Ishikawa (cell line): ENCODE results near the gene TF.

Experiments used
- CEBPB ChIP-seq: IDR thresholded peaks from 2 replicates; pipeline ENCODE4 v1.6.1; 2012
- CREB1 ChIP-seq: IDR thresholded peaks from 2 replicates; pipeline ENCODE4 v1.6.1; 2012; ENCODE audit warnings: low read depth
- EGR1 ChIP-seq: IDR thresholded peaks from 2 replicates; pipeline ENCODE4 v1.6.1; 2012
- EP300 ChIP-seq: IDR thresholded peaks from 2 replicates; pipeline ENCODE4 v1.6.1; 2012; ENCODE audit warnings: borderline replicate concordance
- FOXM1 ChIP-seq: IDR thresholded peaks from 2 replicates; pipeline ENCODE4 v1.6.1; 2012; ENCODE audit warnings: low read depth, borderline replicate concordance
- MAX ChIP-seq: IDR thresholded peaks from 2 replicates; pipeline ENCODE4 v1.6.1; 2012
- RAD21 ChIP-seq: IDR thresholded peaks from 2 replicates; pipeline ENCODE4 v1.6.1; 2012; ENCODE audit warnings: low read depth
- TAF1 ChIP-seq: IDR thresholded peaks from 2 replicates; pipeline ENCODE4 v1.6.1; 2012; ENCODE audit warnings: low read depth, mild to moderate bottlenecking
- TCF12 ChIP-seq: IDR thresholded peaks from 2 replicates; pipeline ENCODE4 v1.6.1; 2012; ENCODE audit warnings: low read depth
- TEAD4 ChIP-seq: IDR thresholded peaks from 2 replicates; pipeline ENCODE4 v1.6.1; 2012
- USF1 ChIP-seq: IDR thresholded peaks from 2 replicates; pipeline ENCODE4 v1.6.1; 2012
- YY1 ChIP-seq: IDR thresholded peaks from 2 replicates; pipeline ENCODE4 v1.6.1; 2012; ENCODE audit warnings: low read depth
- ZBTB7A ChIP-seq: IDR thresholded peaks from 2 replicates; pipeline ENCODE4 v1.6.1; 2012; ENCODE audit warnings: low read depth
- TF ChIP-seq, protein P1 (sequence below): IDR thresholded peaks from 2 replicates; pipeline ENCODE4 v1.6.1; 2012; ENCODE audit warnings: low read depth, mild to moderate bottlenecking

- no peak for TF ChIP-seq ZBTB7A
- no peak for TF ChIP-seq CREB1
- TF ChIP-seq RAD21 = no peak
- TF ChIP-seq FOXM1 = no peak
- TF ChIP-seq YY1 = no peak
- TF ChIP-seq, protein P1, sequence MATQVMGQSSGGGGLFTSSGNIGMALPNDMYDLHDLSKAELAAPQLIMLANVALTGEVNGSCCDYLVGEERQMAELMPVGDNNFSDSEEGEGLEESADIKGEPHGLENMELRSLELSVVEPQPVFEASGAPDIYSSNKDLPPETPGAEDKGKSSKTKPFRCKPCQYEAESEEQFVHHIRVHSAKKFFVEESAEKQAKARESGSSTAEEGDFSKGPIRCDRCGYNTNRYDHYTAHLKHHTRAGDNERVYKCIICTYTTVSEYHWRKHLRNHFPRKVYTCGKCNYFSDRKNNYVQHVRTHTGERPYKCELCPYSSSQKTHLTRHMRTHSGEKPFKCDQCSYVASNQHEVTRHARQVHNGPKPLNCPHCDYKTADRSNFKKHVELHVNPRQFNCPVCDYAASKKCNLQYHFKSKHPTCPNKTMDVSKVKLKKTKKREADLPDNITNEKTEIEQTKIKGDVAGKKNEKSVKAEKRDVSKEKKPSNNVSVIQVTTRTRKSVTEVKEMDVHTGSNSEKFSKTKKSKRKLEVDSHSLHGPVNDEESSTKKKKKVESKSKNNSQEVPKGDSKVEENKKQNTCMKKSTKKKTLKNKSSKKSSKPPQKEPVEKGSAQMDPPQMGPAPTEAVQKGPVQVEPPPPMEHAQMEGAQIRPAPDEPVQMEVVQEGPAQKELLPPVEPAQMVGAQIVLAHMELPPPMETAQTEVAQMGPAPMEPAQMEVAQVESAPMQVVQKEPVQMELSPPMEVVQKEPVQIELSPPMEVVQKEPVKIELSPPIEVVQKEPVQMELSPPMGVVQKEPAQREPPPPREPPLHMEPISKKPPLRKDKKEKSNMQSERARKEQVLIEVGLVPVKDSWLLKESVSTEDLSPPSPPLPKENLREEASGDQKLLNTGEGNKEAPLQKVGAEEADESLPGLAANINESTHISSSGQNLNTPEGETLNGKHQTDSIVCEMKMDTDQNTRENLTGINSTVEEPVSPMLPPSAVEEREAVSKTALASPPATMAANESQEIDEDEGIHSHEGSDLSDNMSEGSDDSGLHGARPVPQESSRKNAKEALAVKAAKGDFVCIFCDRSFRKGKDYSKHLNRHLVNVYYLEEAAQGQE = no peak
- TF ChIP-seq TEAD4 = no peak
- TF ChIP-seq TAF1 = no peak
- no peak for TF ChIP-seq MAX
- no peak for TF ChIP-seq CEBPB
- no peak for TF ChIP-seq USF1
- TF ChIP-seq EP300 = no peak
- TF ChIP-seq TCF12 = no peak
- no peak for TF ChIP-seq EGR1
Measured at GRCh38 chr3:133815386-133815785, 69.2 kb downstream of the TF start.
